Head of caudate nucleus (tissue), 42 donors: ENCODE results near the gene AHNAK.
"Not testable (repeated sequence)": the region's sequence is repeated elsewhere in the genome, so short reads cannot be mapped to it uniquely, and the experiment has no call there.

ENCODE experiments used
- DNase-seq, 42 donors: peaks; one replicate each; pipeline versions ENCODE4 v3.0.0 to v3.0.0-alpha.2; 2020 to 2021; ENCODE audit warnings: mixed read lengths in 7 of 42
- intact Hi-C: fragments of 100-400 bp; cut with DNase I; formaldehyde crosslinking; loops from one replicate; pipeline ENCODE4 v1.15.0; 2022

The AHNAK gene

DNA sequence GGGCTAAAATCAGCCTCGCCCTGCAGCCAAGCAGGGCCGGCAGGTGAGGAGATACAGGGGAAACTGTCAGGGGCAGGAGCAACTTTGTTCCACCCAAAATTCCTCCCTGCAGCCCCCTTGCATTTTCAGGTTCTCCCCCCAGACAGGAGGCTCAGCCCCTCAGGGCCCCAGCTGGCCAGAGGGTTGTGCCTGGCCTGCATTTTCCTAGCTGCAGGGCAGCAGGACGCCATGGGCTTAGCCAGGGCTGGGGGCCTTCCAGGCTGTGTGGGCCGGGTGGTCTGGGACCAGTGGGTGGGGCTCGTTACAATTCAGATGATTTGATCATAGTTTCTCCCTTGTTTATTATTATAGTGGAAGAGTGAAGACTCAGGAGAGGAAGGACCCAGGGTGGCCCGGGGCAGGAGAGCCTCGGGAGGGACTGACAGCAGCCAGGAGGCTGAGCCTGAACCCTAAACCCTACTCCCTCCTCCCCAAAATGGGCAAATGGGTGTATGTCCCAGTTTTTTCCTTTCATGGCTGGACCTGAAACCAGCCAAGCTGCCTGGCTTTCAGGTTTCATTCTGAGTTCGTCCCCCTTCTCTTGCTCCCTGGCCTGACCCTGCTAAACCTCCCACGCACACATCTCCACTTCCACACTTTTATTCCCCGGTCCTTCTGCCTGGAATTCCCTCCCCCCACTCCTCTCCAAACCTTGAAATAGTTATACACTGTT is 40.0 kb downstream of the AHNAK start:
- no peak for DNase-seq
- intact Hi-C loops = loop anchor here (10.0 kb wide), 1 partner anchor 102 kb away; no protein-coding TSS in a partner anchor

DNA sequence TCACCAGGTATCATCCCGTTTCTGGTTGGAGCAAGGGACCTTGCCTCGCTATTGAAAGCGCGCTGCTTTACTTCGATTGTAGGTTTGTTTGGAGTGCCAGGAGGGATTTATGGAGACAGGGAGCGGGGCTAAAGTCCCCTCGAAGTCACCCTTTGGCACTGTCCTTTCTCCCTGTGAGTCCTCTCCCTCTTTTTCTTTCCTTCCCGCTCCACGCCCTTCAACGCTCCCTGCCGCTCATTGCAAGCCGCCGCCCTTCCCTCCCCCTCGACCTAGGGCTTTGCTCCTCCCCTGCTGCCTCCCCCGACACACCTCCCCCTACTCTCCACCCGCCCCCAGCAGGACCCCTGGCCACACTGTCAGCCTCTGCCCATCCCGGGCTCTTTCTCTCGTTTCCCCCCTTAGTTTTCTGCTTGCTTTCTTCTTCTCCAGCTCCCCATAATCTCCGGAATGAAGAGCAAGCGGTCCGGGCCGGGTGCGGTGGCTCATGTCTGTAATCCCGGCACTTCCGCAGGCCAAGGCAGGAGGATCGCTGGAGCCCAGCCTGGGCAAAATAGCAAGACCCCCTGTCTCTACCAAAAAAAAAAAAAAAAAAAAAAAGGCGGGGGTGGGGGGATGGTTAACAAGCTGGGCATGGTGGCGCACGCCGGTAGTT is 41.0 kb downstream of the AHNAK start:
- intact Hi-C loops = loop anchor here (10.0 kb wide), 1 partner anchor 101 kb away; no protein-coding TSS in a partner anchor
- DNase-seq = peak in 39 of 42 donors; percentile 28 to 83 (median 59)

- intact Hi-C loops = loop anchor here (10.0 kb wide), 1 partner anchor 100 kb away; no protein-coding TSS in a partner anchor
These were observed 41.6 kb downstream of the AHNAK start for GRCh38 chr11:62505059-62505439.

DNA sequence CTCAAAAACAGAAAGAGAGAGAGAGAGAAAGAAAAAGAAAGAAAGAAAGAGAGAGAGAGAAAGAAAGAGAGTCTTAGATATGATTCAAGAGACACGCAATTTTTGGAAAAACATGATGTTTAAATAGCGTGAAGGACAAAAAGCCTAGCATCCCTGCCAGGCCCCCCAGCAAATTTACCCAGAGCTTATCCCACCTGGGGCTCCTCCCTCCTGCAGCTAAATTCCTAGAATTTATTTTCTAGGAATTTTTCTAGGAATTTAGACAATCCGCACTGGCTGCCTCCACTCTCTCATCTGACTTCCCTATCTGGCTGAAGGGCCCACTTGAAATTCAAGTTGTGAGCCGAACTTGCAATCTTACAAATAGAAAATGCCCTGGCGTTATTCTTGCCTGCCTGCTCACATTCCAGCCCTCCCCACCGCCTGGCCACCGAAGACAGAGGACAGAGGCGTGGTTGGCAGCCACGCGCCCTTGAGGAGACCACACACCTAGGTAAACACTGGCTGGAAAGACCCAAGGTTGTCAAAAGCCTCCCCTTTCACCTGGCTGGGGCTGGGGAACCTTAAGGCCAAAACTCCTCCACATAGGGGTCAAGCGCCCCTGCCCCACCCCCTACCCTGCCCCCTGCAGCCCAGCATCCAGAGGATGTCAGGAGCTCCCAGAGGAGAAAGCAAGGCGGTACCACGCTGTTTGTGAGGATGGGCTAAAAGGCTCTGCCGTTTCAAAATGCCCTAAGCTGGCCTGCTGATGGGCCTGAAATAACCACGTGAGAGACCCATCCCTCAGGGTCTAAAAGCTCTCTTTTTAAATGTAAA is 42.2 kb downstream of the AHNAK start:
- intact Hi-C loops = loop anchor here (5.0 to 10.0 kb wide), 2 partner anchors 57 to 100 kb away; no protein-coding TSS in a partner anchor
- no peak for DNase-seq

More at GRCh38 chr11:62505059-62505439, 41.6 kb downstream of the AHNAK start:
- DNase-seq = peak in 14 of 42 donors; percentile 8 to 57 (median 24)

- DNase-seq = peak in 6 of 42 donors; percentile 5 to 53 (median 27)
- intact Hi-C loops = loop anchor here (5.0 to 10.0 kb wide), 2 partner anchors 55 to 97 kb away; no protein-coding TSS in a partner anchor
These were observed 44.4 kb downstream of the AHNAK start for GRCh38 chr11:62502030-62502730.

GRCh38 chr11:62501432-62501891 is 45.1 kb downstream of the AHNAK start:
- intact Hi-C loops = loop anchor here (5.0 to 10.0 kb wide), 2 partner anchors 54 to 97 kb away; no protein-coding TSS in a partner anchor
- DNase-seq = peak; percentile 68 to 96 (median 90)

- intact Hi-C loops = loop anchor here (5.0 to 10.0 kb wide), 2 partner anchors 53 to 96 kb away; no protein-coding TSS in a partner anchor
- DNase-seq = no peak
These were observed 46.0 kb downstream of the AHNAK start for GRCh38 chr11:62500650-62501030.

DNA sequence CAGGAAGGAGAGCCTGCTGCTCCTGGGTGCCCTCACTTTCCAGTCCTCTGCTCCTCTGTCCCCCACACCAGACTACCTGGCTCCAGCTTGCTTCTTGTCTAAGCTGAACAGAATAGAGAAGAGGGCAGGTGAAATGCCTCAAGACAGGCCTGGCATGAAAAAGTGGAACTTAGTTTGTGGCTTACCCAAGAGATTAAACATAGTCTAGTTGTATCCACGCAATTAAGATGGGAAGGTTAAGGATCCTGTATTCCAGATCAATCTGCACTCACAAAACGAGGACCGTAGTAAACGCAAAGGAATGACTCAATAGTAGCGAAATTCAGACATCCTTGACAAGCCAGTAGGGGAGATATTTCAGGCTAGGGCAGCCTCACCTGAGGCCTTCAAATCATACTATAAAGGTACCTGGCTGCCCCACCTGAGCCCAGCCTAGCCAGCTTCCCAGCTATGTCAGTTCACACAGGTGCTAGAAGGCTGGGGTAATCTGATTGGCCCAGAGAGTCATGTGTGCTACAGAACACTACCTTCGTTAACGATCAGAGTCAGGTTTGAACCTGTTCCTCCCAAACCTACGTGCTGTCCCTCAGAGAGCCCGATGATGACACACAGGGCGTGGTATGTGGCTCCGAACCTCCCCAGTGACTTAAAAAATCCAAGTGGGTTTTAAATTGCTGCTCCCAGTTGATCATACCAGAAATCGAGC is 46.5 kb downstream of the AHNAK start:
- intact Hi-C loops = loop anchor here (5.0 to 10.0 kb wide), 3 partner anchors 42 to 95 kb away; no protein-coding TSS in a partner anchor
- DNase-seq = peak in 6 of 42 donors; percentile 15 to 60 (median 24)

DNA sequence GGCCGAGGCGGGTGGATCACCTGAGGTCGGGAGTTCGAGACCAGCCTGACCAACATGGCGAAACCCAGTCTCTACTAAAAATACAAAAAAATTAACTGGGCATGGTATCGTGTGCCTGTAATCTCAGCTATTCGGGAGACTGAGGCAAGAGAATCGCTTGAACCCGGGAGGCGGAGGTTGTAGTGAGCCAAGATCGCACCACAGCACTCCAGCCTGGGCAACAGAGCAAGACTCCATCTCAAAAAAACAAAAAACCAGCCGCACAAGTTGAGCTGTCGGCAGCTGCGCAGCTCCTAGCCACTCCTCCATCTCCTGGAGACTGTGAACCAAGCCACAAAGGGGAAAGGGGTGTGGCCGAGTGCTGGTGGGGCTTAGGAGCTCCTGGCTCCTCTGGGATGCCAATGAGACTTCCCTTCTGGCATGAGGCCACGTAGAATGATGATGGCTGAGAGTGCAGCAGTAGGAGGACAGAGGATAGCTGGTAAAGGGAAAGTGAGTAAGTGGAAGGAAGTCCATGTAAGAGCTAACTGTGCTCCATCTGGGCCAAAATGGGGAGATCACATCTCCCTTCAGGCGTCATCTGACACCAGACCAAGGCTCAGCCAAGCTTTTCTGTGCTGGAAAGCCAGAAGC is 47.2 kb downstream of the AHNAK start:
- intact Hi-C loops = loop anchor here (5.0 kb wide), 1 partner anchor 43 kb away; no protein-coding TSS in a partner anchor
- not testable (repeated sequence) for DNase-seq

GRCh38 chr11:62498492-62499286 is 47.9 kb downstream of the AHNAK start:
- intact Hi-C loops = loop anchor here (5.0 kb wide), 1 partner anchor 44 kb away; no protein-coding TSS in a partner anchor
- no peak for DNase-seq

DNA sequence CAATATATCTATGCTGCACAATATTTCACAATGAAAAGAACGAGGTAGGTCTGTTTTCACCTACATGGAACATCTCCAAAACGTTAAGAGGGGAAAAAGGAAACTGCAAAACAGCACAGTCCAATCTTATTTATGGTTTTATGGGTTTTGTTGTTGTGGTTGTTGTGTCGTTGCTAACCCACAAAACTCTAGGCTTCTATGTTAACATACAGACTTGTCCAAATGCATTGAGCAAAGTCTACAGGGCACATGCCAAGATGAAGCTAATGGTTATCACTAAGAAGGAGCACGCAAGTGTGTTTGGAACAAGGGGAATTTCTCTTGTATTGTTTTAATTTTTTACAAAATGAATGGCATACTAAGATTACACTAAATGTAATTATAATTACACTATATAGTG is 48.6 kb downstream of the AHNAK start:
- intact Hi-C loops = loop anchor here (5.0 kb wide), 1 partner anchor 44 kb away; no protein-coding TSS in a partner anchor
- no peak for DNase-seq

- DNase-seq = peak in 36 of 42 donors; percentile 23 to 83 (median 58)
- intact Hi-C loops = loop anchor here (5.0 kb wide), 1 partner anchor 45 kb away; no protein-coding TSS in a partner anchor
These were observed 49.3 kb downstream of the AHNAK start for GRCh38 chr11:62497132-62497801.

- no peak for DNase-seq
- intact Hi-C loops = loop anchor here (5.0 kb wide), 1 partner anchor 46 kb away; no protein-coding TSS in a partner anchor
These were observed 49.9 kb downstream of the AHNAK start for GRCh38 chr11:62496676-62497075.

- DNase-seq = no peak
- intact Hi-C loops = no loop called here
These were observed 52.4 kb downstream of the AHNAK start for GRCh38 chr11:62494246-62494645.

DNA sequence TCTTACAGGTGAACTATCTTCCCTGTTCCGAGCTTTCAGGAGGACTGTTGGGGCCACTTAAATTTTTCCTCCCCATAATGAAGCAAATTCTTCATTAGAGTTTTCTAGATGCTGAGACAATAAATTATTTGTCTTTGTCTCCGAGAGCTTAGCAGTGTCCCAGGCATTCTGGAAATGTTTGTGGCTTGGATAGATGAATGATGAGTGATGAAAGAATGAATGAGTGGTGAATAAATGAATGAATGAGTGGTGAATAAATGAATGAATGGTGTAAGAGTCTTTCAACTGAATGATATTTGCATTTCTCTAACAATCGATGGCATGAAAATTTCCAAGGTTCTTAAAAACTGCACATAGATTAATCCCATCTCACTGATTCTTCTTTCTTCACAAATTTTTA is 52.8 kb downstream of the AHNAK start:
- intact Hi-C loops = no loop called here
- DNase-seq = no peak

DNA sequence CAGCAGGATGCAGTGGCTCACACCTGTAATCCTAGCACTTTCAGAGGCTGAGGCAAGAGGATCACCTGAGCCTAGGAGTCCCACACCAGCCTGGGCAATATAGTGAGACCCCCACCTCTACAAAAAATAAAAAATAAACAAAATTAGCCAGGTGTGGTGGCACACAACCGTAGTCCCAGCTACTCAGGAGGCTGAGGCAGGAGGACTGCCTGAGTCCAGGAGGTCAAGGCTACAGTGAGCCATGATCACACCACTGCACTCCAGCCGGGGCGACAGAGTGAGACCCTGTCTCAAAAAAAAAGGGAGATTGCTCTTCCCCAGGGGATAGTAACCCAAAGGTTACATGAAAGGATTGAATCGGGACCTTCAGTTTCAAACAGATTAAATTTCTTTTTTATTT is 54.0 kb downstream of the AHNAK start:
- no peak for DNase-seq
- intact Hi-C loops = no loop called here
